Liver (tissue), 9 donors: Measurements from ENCODE around the gene MAEL. TPM values are rescaled to one million over a fixed set of nuclear protein-coding genes. Genes with fewer than 3 reads are reported as not detected.

Experiments used
- DNase-seq: peaks from one replicate; pipeline ENCODE4 v3.0.0-alpha.2; 2017; ENCODE audit warnings: low spot score
- H3K27ac ChIP-seq, 2 donors: one replicate each; pipeline ENCODE4 v1.7.0; 2013; ENCODE audit warnings: inconsistent platforms in 2 of 2, low read length in 2 of 2, control low read depth in 1 of 2, low read depth in 1 of 2, mild to moderate bottlenecking in 1 of 2
- H3K27me3 ChIP-seq, 4 donors: one replicate each; pipeline versions ENCODE4 v1.6.1 to v1.7.0; 2013; ENCODE audit warnings: low read length in 3 of 4, inconsistent platforms in 1 of 4, mild to moderate bottlenecking in 1 of 4, moderate library complexity in 1 of 4; ENCODE audit not compliant: control insufficient read depth in 4 of 4, insufficient read depth in 4 of 4
- H3K36me3 ChIP-seq, 4 donors: one replicate each; pipeline versions ENCODE4 v1.6.1 to v1.7.0; 2013; ENCODE audit warnings: low read length in 3 of 4, mild to moderate bottlenecking in 3 of 4, low read depth in 1 of 4, moderate library complexity in 1 of 4; ENCODE audit not compliant: control insufficient read depth in 4 of 4, insufficient read depth in 3 of 4
- H3K4me1 ChIP-seq, 4 donors: one replicate each; pipeline versions ENCODE4 v1.6.1 to v1.7.0; 2013; ENCODE audit warnings: low read length in 3 of 4, mild to moderate bottlenecking in 3 of 4, moderate library complexity in 1 of 4; ENCODE audit not compliant: control insufficient read depth in 4 of 4, insufficient read depth in 4 of 4
- H3K4me3 ChIP-seq, 3 donors: one replicate each; pipeline versions ENCODE4 v1.6.1 to v1.7.0; 2013; ENCODE audit warnings: low read length in 3 of 3, control low read depth in 1 of 3, low read depth in 1 of 3, mild to moderate bottlenecking in 1 of 3
- H3K9ac ChIP-seq, 2 donors: one replicate each; pipeline ENCODE4 v1.7.0; 2013; ENCODE audit warnings: low read length in 2 of 2, mild to moderate bottlenecking in 2 of 2, moderate library complexity in 2 of 2, control low read depth in 1 of 2, low read depth in 1 of 2
- H3K9me3 ChIP-seq, 4 donors: one replicate each; pipeline versions ENCODE4 v1.6.1 to v1.7.0; 2013; ENCODE audit warnings: low read length in 3 of 4; ENCODE audit not compliant: control insufficient read depth in 4 of 4
- ATF3 ChIP-seq: IDR thresholded peaks from 2 replicates; pipeline ENCODE4 v1.6.1; 2016; ENCODE audit warnings: antibody characterized with exemption
- CTCF ChIP-seq: fragments of 150-350 bp; IDR thresholded peaks from 2 replicates; pipeline ENCODE4 v1.5.1; 2017; ENCODE audit warnings: improper control_type of control experiment, low read depth, low read length; ENCODE audit not compliant: missing input control
- EGR1 ChIP-seq, 2 donors: IDR thresholded peaks; 2 replicates each; pipeline ENCODE4 v1.6.1; 2016 to 2018; ENCODE audit warnings: antibody characterized with exemption in 2 of 2, low read depth in 2 of 2
- FOXA1 ChIP-seq: IDR thresholded peaks from 2 replicates; pipeline ENCODE4 v1.6.1; 2016; ENCODE audit warnings: antibody characterized with exemption
- FOXA2 ChIP-seq: IDR thresholded peaks from 2 replicates; pipeline ENCODE4 v1.6.1; 2016; ENCODE audit warnings: antibody characterized with exemption
- GABPA ChIP-seq, 2 donors: IDR thresholded peaks in 1 of 2; conservative IDR thresholded peaks in 1 of 2; 2 replicates each; pipeline ENCODE4 v1.6.1; 2016; ENCODE audit warnings: antibody characterized with exemption in 2 of 2, mild to moderate bottlenecking in 1 of 2, moderate library complexity in 1 of 2
- HNF4A ChIP-seq, 2 donors: conservative IDR thresholded peaks; 2 replicates each; pipeline ENCODE4 v1.6.1; 2016; ENCODE audit warnings: antibody characterized with exemption in 2 of 2, mild to moderate bottlenecking in 2 of 2
- HNF4G ChIP-seq: IDR thresholded peaks from 2 replicates; pipeline ENCODE4 v1.6.1; 2016; ENCODE audit warnings: antibody characterized with exemption
- NR2F2 ChIP-seq: IDR thresholded peaks from 2 replicates; pipeline ENCODE4 v1.6.1; 2016; ENCODE audit warnings: antibody characterized with exemption
- RAD21 ChIP-seq, 2 donors: IDR thresholded peaks; 2 replicates each; pipeline ENCODE4 v1.6.1; 2016; ENCODE audit warnings: antibody characterized with exemption in 2 of 2, mild to moderate bottlenecking in 2 of 2
- SP1 ChIP-seq: IDR thresholded peaks from 2 replicates; pipeline ENCODE4 v1.6.1; 2018; ENCODE audit warnings: antibody characterized with exemption, mild to moderate bottlenecking
- TAF1 ChIP-seq: conservative IDR thresholded peaks from 2 replicates; pipeline ENCODE4 v1.6.1; 2016; ENCODE audit warnings: antibody characterized with exemption, mild to moderate bottlenecking
- YY1 ChIP-seq: IDR thresholded peaks from 2 replicates; pipeline ENCODE4 v1.6.1; 2016; ENCODE audit warnings: antibody characterized with exemption, mild to moderate bottlenecking
- ZBTB33 ChIP-seq: IDR thresholded peaks from 2 replicates; pipeline ENCODE4 v1.6.1; 2016; ENCODE audit warnings: antibody characterized with exemption
- WGBS: extraction: QIAGEN DNeasy Blood & Tissue Kit; methylation state at CpG from one replicate; pipeline ENCODE4 v1.1.7; 2013; 5-methylcytosine and 5-hydroxymethylcytosine counted together
- polyA plus RNA-seq, 2 donors: library from polyadenylated mRNA; stranded (reverse) in 1 of 2; unstranded in 1 of 2; fragments of 200-250 nt in 1 of 2; fragments of >200 nt in 1 of 2; fragmentation: Nextera tagmentation in 1 of 2; extraction: Ambion mirVana in 1 of 2; gene quantifications; one replicate each; pipeline versions ENCODE4 v1.2.1 to v1.2.3, GENCODE V29; 2013 to 2015
- total RNA-seq, 2 donors: library from RNA; depleted of rRNA; stranded (reverse); fragments of >200 nt; gene quantifications; one replicate each; pipeline ENCODE4 v1.2.3, GENCODE V29; 2014
- TF ChIP-seq, protein P1 (sequence below): IDR thresholded peaks from 2 replicates; pipeline ENCODE4 v1.6.1; 2016; ENCODE audit warnings: antibody characterized with exemption, mild to moderate bottlenecking
- donor health status: healthy.
- donor health status: healthy.
- donor health status: healthy.
- donor health status: healthy.
- donor health status: healthy.

Gene MAEL
- total and polyA plus RNA-seq, 4 donors, result 0.14 to 0.23 TPM; not detected in 2

GRCh38 chr1:167000546-167000945 lies 11.5 kb downstream of the MAEL start:
- no peak for DNase-seq
- Histone ChIP-seq H3K27ac (no peak overlapping the region), H3K27me3 (no peaks in the 10 kb centered on the region), H3K4me1 (no peaks in the 10 kb centered on the region), H3K9ac (no peak overlapping the region), H3K36me3 (no peaks in the 10 kb centered on the region), H3K4me3 (no peak overlapping the region), H3K9me3 (peaks cover 0 to 5% (median 0%) of the 10 kb centered on the region in 4 donors)
- TF ChIP-seq GABPA (IDR thresholded peaks at IDR 0.05 in 1 of 2, conservative IDR thresholded peaks at IDR 0.05 in 1 of 2) (no peak), ZBTB33 (no peak), EGR1 (IDR thresholded peaks at IDR 0.05; ENCODE audit: low read depth in 2 of 2) (no peak), SP1 (no peak), ATF3 (no peak), CTCF (no peak), TAF1 (no peak), HNF4A (conservative IDR thresholded peaks at IDR 0.05) (no peak)
- TF ChIP-seq, protein P1, sequence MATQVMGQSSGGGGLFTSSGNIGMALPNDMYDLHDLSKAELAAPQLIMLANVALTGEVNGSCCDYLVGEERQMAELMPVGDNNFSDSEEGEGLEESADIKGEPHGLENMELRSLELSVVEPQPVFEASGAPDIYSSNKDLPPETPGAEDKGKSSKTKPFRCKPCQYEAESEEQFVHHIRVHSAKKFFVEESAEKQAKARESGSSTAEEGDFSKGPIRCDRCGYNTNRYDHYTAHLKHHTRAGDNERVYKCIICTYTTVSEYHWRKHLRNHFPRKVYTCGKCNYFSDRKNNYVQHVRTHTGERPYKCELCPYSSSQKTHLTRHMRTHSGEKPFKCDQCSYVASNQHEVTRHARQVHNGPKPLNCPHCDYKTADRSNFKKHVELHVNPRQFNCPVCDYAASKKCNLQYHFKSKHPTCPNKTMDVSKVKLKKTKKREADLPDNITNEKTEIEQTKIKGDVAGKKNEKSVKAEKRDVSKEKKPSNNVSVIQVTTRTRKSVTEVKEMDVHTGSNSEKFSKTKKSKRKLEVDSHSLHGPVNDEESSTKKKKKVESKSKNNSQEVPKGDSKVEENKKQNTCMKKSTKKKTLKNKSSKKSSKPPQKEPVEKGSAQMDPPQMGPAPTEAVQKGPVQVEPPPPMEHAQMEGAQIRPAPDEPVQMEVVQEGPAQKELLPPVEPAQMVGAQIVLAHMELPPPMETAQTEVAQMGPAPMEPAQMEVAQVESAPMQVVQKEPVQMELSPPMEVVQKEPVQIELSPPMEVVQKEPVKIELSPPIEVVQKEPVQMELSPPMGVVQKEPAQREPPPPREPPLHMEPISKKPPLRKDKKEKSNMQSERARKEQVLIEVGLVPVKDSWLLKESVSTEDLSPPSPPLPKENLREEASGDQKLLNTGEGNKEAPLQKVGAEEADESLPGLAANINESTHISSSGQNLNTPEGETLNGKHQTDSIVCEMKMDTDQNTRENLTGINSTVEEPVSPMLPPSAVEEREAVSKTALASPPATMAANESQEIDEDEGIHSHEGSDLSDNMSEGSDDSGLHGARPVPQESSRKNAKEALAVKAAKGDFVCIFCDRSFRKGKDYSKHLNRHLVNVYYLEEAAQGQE, result no peak
- 97% methylated on average over 1 of the region's 1 CpG for WGBS

- no peak overlapping the region for H3K9ac ChIP-seq
- DNase-seq, result no peak
- H3K4me1 ChIP-seq, result no peaks in the 10 kb centered on the region
- H3K36me3 ChIP-seq, result no peaks in the 10 kb centered on the region
- no peaks in the 10 kb centered on the region for H3K27me3 ChIP-seq
- peaks cover 0 to 5% (median 0%) of the 10 kb centered on the region in 4 donors for H3K9me3 ChIP-seq
- WGBS, result 90% methylated on average over 2 of the region's 2 CpGs
- no peak overlapping the region for H3K27ac ChIP-seq
- TF ChIP-seq YY1, result no peak
- TF ChIP-seq FOXA1, result no peak
- TF ChIP-seq RAD21 (IDR thresholded peaks at IDR 0.05), result no peak
- no peak for TF ChIP-seq GABPA (IDR thresholded peaks at IDR 0.05 in 1 of 2, conservative IDR thresholded peaks at IDR 0.05 in 1 of 2)
- no peak for TF ChIP-seq HNF4G
- no peak for TF ChIP-seq FOXA2
- TF ChIP-seq ATF3, result no peak
- TF ChIP-seq CTCF, result no peak
- TF ChIP-seq, protein P1, result no peak
- TF ChIP-seq NR2F2, result no peak
- no peak overlapping the region for H3K4me3 ChIP-seq
Measured at GRCh38 chr1:167002354-167002753, 13.3 kb downstream of the MAEL start.
